Measurements from ENCODE around the gene UACA.

The UACA gene

DNA sequence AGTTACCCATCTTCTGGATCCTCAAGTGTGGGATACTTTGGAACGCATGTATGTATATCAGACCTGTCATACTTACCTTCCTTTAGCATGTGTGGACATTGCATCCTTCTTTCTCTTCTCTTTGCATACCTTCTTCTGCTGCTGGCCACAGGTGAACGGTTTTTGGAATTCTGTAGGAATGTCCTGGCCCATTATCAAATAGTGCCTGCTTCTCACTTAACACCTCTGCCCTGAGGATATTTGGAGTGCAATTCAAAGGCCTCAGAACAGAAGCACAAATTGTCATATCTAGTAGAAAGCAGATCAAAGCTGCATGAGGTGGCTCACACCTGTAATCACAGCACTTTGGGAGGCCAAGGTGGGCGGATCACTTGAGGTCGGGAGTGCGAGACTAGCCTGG lies 34.1 kb upstream of the UACA start:
- Histone ChIP-seq H3K36me3 (ENCODE audit: control insufficient read depth, insufficient read depth, low read length) (no peaks in the 10 kb centered on the region), H3K27ac (ENCODE audit: low read length) (no peak overlapping the region), H3K9me3 (ENCODE audit: control insufficient read depth, insufficient read depth, low read length) (no peaks in the 10 kb centered on the region), H3K4me3 (ENCODE audit: low read length) (no peak overlapping the region), H3K27me3 (ENCODE audit: control insufficient read depth, insufficient read depth, low read length) (no peaks in the 10 kb centered on the region), H3K4me1 (ENCODE audit: control insufficient read depth, insufficient read depth, low read length) (no peaks in the 10 kb centered on the region)
- no peak for DNase-seq (ENCODE audit: low read depth, low spot score)
- no CpG with 5 or more reads among the region's 5 CpGs for WGBS (ENCODE audit: insufficient coverage, insufficient read length)

- Histone ChIP-seq H3K27ac (ENCODE audit: low read length) (no peak overlapping the region), H3K36me3 (ENCODE audit: control insufficient read depth, insufficient read depth, low read length) (no peaks in the 10 kb centered on the region), H3K9me3 (ENCODE audit: control insufficient read depth, insufficient read depth, low read length) (no peaks in the 10 kb centered on the region), H3K27me3 (ENCODE audit: control insufficient read depth, insufficient read depth, low read length) (no peaks in the 10 kb centered on the region), H3K4me1 (ENCODE audit: control insufficient read depth, insufficient read depth, low read length) (no peaks in the 10 kb centered on the region), H3K4me3 (ENCODE audit: low read length) (no peak overlapping the region)
- no CpG with 5 or more reads among the region's 14 CpGs for WGBS (ENCODE audit: insufficient coverage, insufficient read length)
- DNase-seq (ENCODE audit: low read depth, low spot score) = no peak
Observed at GRCh38 chr15:70796516-70797310, 33.4 kb upstream of the UACA start.

DNA sequence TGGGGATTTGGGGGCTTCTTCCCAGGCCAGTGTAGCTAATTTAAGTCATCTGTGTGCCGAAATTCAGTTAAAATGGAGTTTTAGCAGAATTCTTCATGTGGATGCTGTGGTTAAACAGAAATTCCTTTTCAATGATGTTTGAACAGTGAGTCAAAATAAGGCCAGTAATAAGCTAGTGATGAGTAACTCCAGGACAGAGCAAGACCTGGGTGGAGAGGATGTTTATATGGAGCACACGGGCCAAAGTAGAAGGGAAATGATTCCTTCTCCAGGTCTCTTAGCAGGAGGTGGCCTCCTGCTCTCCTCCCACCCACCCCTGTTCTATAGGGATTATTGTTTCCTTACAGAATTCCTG lies 31.9 kb upstream of the UACA start:
- no peaks in the 10 kb centered on the region for H3K4me1 ChIP-seq (ENCODE audit: control insufficient read depth, insufficient read depth, low read length)
- H3K9me3 ChIP-seq (ENCODE audit: control insufficient read depth, insufficient read depth, low read length) = no peaks in the 10 kb centered on the region
- H3K27ac ChIP-seq (ENCODE audit: low read length) = no peak overlapping the region
- WGBS (ENCODE audit: insufficient coverage, insufficient read length) = no CpG with 5 or more reads among the region's 2 CpGs
- DNase-seq (ENCODE audit: low read depth, low spot score) = no peak
- no peaks in the 10 kb centered on the region for H3K36me3 ChIP-seq (ENCODE audit: control insufficient read depth, insufficient read depth, low read length)
- no peak overlapping the region for H3K4me3 ChIP-seq (ENCODE audit: low read length)
- H3K27me3 ChIP-seq (ENCODE audit: control insufficient read depth, insufficient read depth, low read length) = no peaks in the 10 kb centered on the region

GRCh38 chr15:70794596-70795310 lies 31.4 kb upstream of the UACA start:
- H3K4me1 ChIP-seq (ENCODE audit: control insufficient read depth, insufficient read depth, low read length) = no peaks in the 10 kb centered on the region
- DNase-seq (ENCODE audit: low read depth, low spot score) = no peak
- H3K4me3 ChIP-seq (ENCODE audit: low read length) = no peak overlapping the region
- H3K9me3 ChIP-seq (ENCODE audit: control insufficient read depth, insufficient read depth, low read length) = no peaks in the 10 kb centered on the region
- no peaks in the 10 kb centered on the region for H3K36me3 ChIP-seq (ENCODE audit: control insufficient read depth, insufficient read depth, low read length)
- H3K27ac ChIP-seq (ENCODE audit: low read length) = no peak overlapping the region
- H3K27me3 ChIP-seq (ENCODE audit: control insufficient read depth, insufficient read depth, low read length) = no peaks in the 10 kb centered on the region
- WGBS (ENCODE audit: insufficient coverage, insufficient read length) = no CpG with 5 or more reads among the region's 12 CpGs

GRCh38 chr15:70793694-70794093 lies 30.3 kb upstream of the UACA start:
- Histone ChIP-seq H3K27me3 (ENCODE audit: control insufficient read depth, insufficient read depth, low read length) (no peaks in the 10 kb centered on the region), H3K36me3 (ENCODE audit: control insufficient read depth, insufficient read depth, low read length) (no peaks in the 10 kb centered on the region), H3K27ac (ENCODE audit: low read length) (no peak overlapping the region), H3K4me3 (ENCODE audit: low read length) (no peak overlapping the region), H3K9me3 (ENCODE audit: control insufficient read depth, insufficient read depth, low read length) (no peaks in the 10 kb centered on the region), H3K4me1 (ENCODE audit: control insufficient read depth, insufficient read depth, low read length) (peaks cover 2% of the 10 kb centered on the region)
- no peak for DNase-seq (ENCODE audit: low read depth, low spot score)
- no CpG with 5 or more reads among the region's 6 CpGs for WGBS (ENCODE audit: insufficient coverage, insufficient read length)

DNA sequence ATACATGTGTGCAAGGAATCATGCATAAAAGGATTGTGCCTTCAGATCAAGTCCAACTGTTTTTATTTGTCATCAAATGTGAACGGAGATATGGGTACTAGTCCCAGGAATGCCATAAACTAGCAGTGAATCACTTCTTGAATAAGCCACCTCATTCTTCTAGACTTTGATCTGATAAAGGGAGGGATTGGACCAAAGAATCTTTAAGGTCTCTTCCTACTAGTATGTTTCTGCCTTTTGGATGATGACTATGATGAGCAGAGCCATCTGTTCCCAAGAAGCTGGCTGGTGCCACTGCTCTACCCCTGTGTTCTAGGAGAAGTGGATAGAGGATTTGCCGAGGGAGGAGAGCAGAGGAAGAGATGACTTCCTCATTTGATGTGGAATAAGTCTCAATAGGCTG lies 28.8 kb upstream of the UACA start:
- H3K27ac ChIP-seq (ENCODE audit: low read length) = no peak overlapping the region
- no peak for DNase-seq (ENCODE audit: low read depth, low spot score)
- no CpG with 5 or more reads among the region's 2 CpGs for WGBS (ENCODE audit: insufficient coverage, insufficient read length)

DNA sequence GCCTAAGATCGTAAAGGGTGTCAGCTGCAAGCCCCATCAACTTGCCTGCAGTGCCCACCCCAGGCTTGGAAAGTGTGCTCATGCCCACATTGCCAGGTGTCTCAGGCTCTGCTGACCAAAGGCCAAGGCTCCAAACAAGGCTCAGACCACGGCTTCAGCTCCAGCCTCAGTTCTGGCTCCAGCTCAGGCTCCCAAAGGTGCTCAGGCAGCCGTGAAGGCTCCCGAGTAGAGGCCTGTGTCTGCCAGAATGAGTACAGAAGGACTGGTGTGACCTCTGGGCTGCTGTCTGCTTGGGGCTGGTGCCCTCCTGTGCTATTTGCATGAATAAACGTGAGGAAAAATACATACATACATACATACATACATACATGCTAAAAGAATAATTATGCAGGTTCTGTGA lies 27.9 kb upstream of the UACA start:
- WGBS (ENCODE audit: insufficient coverage, insufficient read length) = no CpG with 5 or more reads among the region's 5 CpGs
- no peak for DNase-seq (ENCODE audit: low read depth, low spot score)
- no peak overlapping the region for H3K4me3 ChIP-seq (ENCODE audit: low read length)
- peaks cover 2% of the 10 kb centered on the region for H3K4me1 ChIP-seq (ENCODE audit: control insufficient read depth, insufficient read depth, low read length)
- no peak overlapping the region for H3K27ac ChIP-seq (ENCODE audit: low read length)
- no peaks in the 10 kb centered on the region for H3K27me3 ChIP-seq (ENCODE audit: control insufficient read depth, insufficient read depth, low read length)
- H3K9me3 ChIP-seq (ENCODE audit: control insufficient read depth, insufficient read depth, low read length) = no peaks in the 10 kb centered on the region
- no peaks in the 10 kb centered on the region for H3K36me3 ChIP-seq (ENCODE audit: control insufficient read depth, insufficient read depth, low read length)

More for the DNA sequence above, 28.8 kb upstream of the UACA start:
- Histone ChIP-seq H3K9me3 (ENCODE audit: control insufficient read depth, insufficient read depth, low read length) (no peaks in the 10 kb centered on the region), H3K27me3 (ENCODE audit: control insufficient read depth, insufficient read depth, low read length) (no peaks in the 10 kb centered on the region), H3K4me3 (ENCODE audit: low read length) (no peak overlapping the region), H3K4me1 (ENCODE audit: control insufficient read depth, insufficient read depth, low read length) (peaks cover 2% of the 10 kb centered on the region), H3K36me3 (ENCODE audit: control insufficient read depth, insufficient read depth, low read length) (no peaks in the 10 kb centered on the region)

- Histone ChIP-seq H3K9me3 (ENCODE audit: control insufficient read depth, insufficient read depth, low read length) (no peaks in the 10 kb centered on the region), H3K4me1 (ENCODE audit: control insufficient read depth, insufficient read depth, low read length) (peaks cover 2% of the 10 kb centered on the region), H3K27ac (ENCODE audit: low read length) (no peak overlapping the region), H3K27me3 (ENCODE audit: control insufficient read depth, insufficient read depth, low read length) (no peaks in the 10 kb centered on the region), H3K36me3 (ENCODE audit: control insufficient read depth, insufficient read depth, low read length) (no peaks in the 10 kb centered on the region), H3K4me3 (ENCODE audit: low read length) (no peak overlapping the region)
- no CpG with 5 or more reads among the region's 4 CpGs for WGBS (ENCODE audit: insufficient coverage, insufficient read length)
- DNase-seq (ENCODE audit: low read depth, low spot score) = no peak
Observed at GRCh38 chr15:70789213-70789612, 25.9 kb upstream of the UACA start.

- no peaks in the 10 kb centered on the region for H3K27me3 ChIP-seq (ENCODE audit: control insufficient read depth, insufficient read depth, low read length)
- H3K4me1 ChIP-seq (ENCODE audit: control insufficient read depth, insufficient read depth, low read length) = peaks cover 2% of the 10 kb centered on the region
- no peak for DNase-seq (ENCODE audit: low read depth, low spot score)
- no CpG with 5 or more reads among the region's 6 CpGs for WGBS (ENCODE audit: insufficient coverage, insufficient read length)
- H3K36me3 ChIP-seq (ENCODE audit: control insufficient read depth, insufficient read depth, low read length) = no peaks in the 10 kb centered on the region
- no peak overlapping the region for H3K4me3 ChIP-seq (ENCODE audit: low read length)
- H3K27ac ChIP-seq (ENCODE audit: low read length) = no peak overlapping the region
- H3K9me3 ChIP-seq (ENCODE audit: control insufficient read depth, insufficient read depth, low read length) = no peaks in the 10 kb centered on the region
Observed at GRCh38 chr15:70788114-70789049, 25.0 kb upstream of the UACA start.

- H3K27ac ChIP-seq (ENCODE audit: low read length) = no peak overlapping the region
- H3K36me3 ChIP-seq (ENCODE audit: control insufficient read depth, insufficient read depth, low read length) = no peaks in the 10 kb centered on the region
- H3K4me3 ChIP-seq (ENCODE audit: low read length) = no peak overlapping the region
- no peak for DNase-seq (ENCODE audit: low read depth, low spot score)
- H3K9me3 ChIP-seq (ENCODE audit: control insufficient read depth, insufficient read depth, low read length) = no peaks in the 10 kb centered on the region
- H3K27me3 ChIP-seq (ENCODE audit: control insufficient read depth, insufficient read depth, low read length) = no peaks in the 10 kb centered on the region
- no CpG with 5 or more reads among the region's 4 CpGs for WGBS (ENCODE audit: insufficient coverage, insufficient read length)
- H3K4me1 ChIP-seq (ENCODE audit: control insufficient read depth, insufficient read depth, low read length) = peaks cover 2% of the 10 kb centered on the region
Observed at GRCh38 chr15:70786996-70787395, 23.6 kb upstream of the UACA start.
